ENCODE data around the gene KLHL3.
"Not testable (repeated sequence)": the region's sequence is repeated elsewhere in the genome, so short reads cannot be mapped to it uniquely, and the experiment has no call there.

The KLHL3 gene

GRCh38 chr5:137735555-137736284 is at the start of gene KLHL3:
TSS of gene KLHL3 (minus strand) at chr5:137736089. CDS start at chr5:137735646, 443 bp downstream.
- DNase-seq = no peak

- no peak for DNase-seq
These were observed 47.2 kb upstream of the KLHL3 start for GRCh38 chr5:137782984-137783536.

- DNase-seq = no peak
These were observed 46.2 kb upstream of the KLHL3 start for GRCh38 chr5:137782055-137782454.

GRCh38 chr5:137778772-137779564 is 43.1 kb upstream of the KLHL3 start:
- DNase-seq = no peak

GRCh38 chr5:137767937-137768336 is 32.0 kb upstream of the KLHL3 start:
- not testable (repeated sequence) for DNase-seq

- no peak for DNase-seq
These were observed 25.7 kb upstream of the KLHL3 start for GRCh38 chr5:137761566-137761965.

GRCh38 chr5:137760719-137761516 is 25.0 kb upstream of the KLHL3 start:
- no peak for DNase-seq

GRCh38 chr5:137760294-137760693 is 24.4 kb upstream of the KLHL3 start:
- no peak for DNase-seq

- DNase-seq = no peak
These were observed 22.9 kb upstream of the KLHL3 start for GRCh38 chr5:137758715-137759306.

GRCh38 chr5:137758121-137758520 is 22.2 kb upstream of the KLHL3 start:
- DNase-seq = no peak

- DNase-seq = no peak
These were observed 21.7 kb upstream of the KLHL3 start for GRCh38 chr5:137757634-137758033.

- no peak for DNase-seq
These were observed 19.3 kb upstream of the KLHL3 start for GRCh38 chr5:137754961-137755762.

GRCh38 chr5:137754188-137754960 is 18.5 kb upstream of the KLHL3 start, which contains the start of gene HNRNPA0:
TSS of gene HNRNPA0 (minus strand) at chr5:137754363. CDS start at chr5:137754066, 297 bp downstream.
- peak; percentile 95 to 99 for DNase-seq

- DNase-seq = no peak
These were observed 17.9 kb upstream of the KLHL3 start for GRCh38 chr5:137753691-137754187.

- peak in 1 of 2 donors; percentile 53 for DNase-seq
These were observed 17.2 kb upstream of the KLHL3 start for GRCh38 chr5:137752905-137753690.

GRCh38 chr5:137751869-137752491 is 16.1 kb upstream of the KLHL3 start:
- no peak for DNase-seq

- DNase-seq = no peak
These were observed 14.5 kb upstream of the KLHL3 start for GRCh38 chr5:137750436-137750835.

GRCh38 chr5:137747848-137748247 is 12.0 kb upstream of the KLHL3 start:
- DNase-seq = no peak

GRCh38 chr5:137743031-137743640 is 7.2 kb upstream of the KLHL3 start:
- DNase-seq = peak in 1 of 2 donors; percentile 67
